Activated T-helper 1 cell treated with anti-CD3 and anti-CD28 coated beads, Interleukin-12 subunit alpha, Interleukin-12 subunit beta, Interleukin-2, Interleukin-4 antibody, amounts not matched to agents 30 ng/mL and 10 ng/mL and 1 ng/mL, durations not matched to agents 14 hours and 24 hours and 36 hours (primary cell): Measurements from ENCODE around the gene BRD9. TPM values are rescaled to one million over a fixed set of nuclear protein-coding genes. Genes with fewer than 3 reads are reported as not detected.
"Not testable (repeated sequence)": the region's sequence is repeated elsewhere in the genome, so short reads cannot be mapped to it uniquely, and the experiment has no call there.

Experiments used
- DNase-seq: peaks from one replicate; pipeline ENCODE4 v3.0.0; 2021; ENCODE audit warnings: low spot score
- H3K27ac Mint-ChIP-seq: one replicate; pipeline ENCODE4 v1.8.0; 2021; ENCODE audit warnings: mild to moderate bottlenecking, mixed read lengths
- H3K27me3 Mint-ChIP-seq: one replicate; pipeline ENCODE4 v1.8.0; 2022; ENCODE audit warnings: mild to moderate bottlenecking, moderate library complexity, mixed read lengths; ENCODE audit not compliant: insufficient read depth
- H3K36me3 Mint-ChIP-seq: one replicate; pipeline ENCODE4 v1.8.0; 2021; ENCODE audit warnings: low read depth, mixed read lengths
- H3K4me1 Mint-ChIP-seq: one replicate; pipeline ENCODE4 v1.8.0; 2021; ENCODE audit warnings: low read depth, mixed read lengths
- H3K4me3 Mint-ChIP-seq: one replicate; pipeline ENCODE4 v1.8.0; 2021; ENCODE audit warnings: mild to moderate bottlenecking, moderate library complexity, mixed read lengths
- H3K9me3 Mint-ChIP-seq: one replicate; pipeline ENCODE4 v1.8.0; 2021; ENCODE audit warnings: mixed read lengths
- intact Hi-C: fragments of 100-400 bp; cut with micrococcal nuclease; formaldehyde crosslinking; loops from one replicate; pipeline ENCODE4 v1.15.1; 2024
- total RNA-seq: library from RNA; stranded (reverse); gene quantifications from 2 replicates; pipeline ENCODE4 v1.2.3, GENCODE V29; 2022

The BRD9 gene
- total RNA-seq, 1 donor from 2014 or later, result 77.8 TPM

DNA sequence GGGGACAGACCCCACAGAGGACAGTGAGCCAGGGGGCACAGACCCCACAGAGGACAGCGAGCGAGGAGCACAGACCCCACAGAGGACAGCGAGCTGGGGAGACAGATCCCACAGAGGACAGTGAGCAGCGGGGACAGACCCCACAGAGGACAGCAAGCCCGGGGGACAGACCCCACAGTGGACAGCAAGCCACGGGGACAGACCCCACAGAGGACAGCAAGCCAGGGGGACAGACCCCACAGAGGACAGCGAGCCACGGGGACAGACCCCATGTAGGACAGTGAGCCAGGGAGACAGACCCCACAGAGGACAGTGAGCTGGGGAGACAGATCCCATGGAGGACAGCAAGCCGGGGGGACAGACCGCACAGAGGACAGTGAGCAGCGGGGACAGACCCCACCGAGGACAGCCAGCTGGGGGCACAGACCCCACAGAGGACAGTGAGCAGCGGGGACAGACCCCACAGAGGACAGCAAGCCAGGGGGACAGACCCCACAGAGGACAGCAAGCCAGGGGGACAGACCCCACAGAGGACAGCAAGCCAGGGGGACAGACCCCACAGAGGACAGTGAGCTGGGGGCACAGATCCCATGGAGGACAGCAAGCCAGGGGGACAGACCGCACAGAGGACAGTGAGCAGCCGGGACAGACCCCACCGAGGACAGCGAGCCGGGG is 39.0 kb downstream of the BRD9 start:
- H3K27me3 Mint-ChIP-seq, DNase-seq, H3K4me1 Mint-ChIP-seq, H3K36me3 Mint-ChIP-seq, H3K27ac Mint-ChIP-seq, H3K4me3 Mint-ChIP-seq, intact Hi-C loops, H3K9me3 Mint-ChIP-seq: not testable (repeated sequence)

DNA sequence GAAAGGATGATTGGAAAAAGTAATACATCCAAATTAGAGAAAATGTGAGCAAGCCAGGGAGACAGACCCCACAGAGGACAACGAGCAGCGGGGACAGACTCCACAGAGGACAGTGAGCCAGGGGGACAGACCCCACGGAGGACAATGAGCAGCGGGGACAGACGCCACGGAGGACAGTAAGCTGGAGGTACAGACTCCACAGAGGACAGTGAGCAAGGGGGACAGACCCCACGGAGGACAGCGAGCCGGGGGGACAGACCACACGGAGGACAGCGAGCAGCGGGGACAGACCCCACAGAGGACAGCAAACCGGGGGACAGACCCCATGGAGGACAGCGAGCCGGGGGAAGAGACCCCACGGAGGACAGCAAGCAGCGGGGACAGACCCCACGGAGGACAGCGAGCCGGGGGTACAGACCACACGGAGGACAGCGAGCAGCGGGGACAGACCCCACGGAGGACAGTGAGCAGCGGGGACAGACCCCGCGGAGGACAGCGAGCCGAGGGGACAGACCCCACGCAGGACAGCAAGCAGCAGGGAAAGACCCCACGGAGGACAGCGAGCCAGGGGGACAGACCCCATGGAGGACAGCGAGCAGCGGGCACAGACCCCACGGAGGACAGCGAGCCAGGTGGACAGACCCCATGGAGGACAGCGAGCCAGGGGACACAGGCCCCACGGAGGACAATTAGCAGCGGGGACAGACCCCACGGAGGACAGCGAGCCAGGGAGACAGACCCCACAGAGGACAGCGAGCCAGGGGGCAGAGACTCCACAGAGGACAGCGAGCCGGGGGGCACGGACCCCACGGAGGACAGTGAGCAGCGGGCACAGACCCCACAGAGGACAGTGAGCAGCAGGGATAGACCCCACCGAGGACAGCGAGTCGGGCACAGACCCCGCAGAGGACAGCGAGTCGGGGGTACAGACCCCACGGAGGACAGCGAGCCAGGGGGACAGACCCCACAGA is 39.9 kb downstream of the BRD9 start:
- Mint-ChIP-seq H3K27ac (no peak overlapping the region), H3K4me3 (no peak overlapping the region), H3K4me1 (no peaks in the 10 kb centered on the region), H3K9me3 (no peaks in the 10 kb centered on the region), H3K27me3 (peaks cover 2% of the 10 kb centered on the region), H3K36me3 (no peaks in the 10 kb centered on the region)
- no peak for DNase-seq
- intact Hi-C loops, result no loop called here

- H3K36me3 Mint-ChIP-seq, result no peaks in the 10 kb centered on the region
- DNase-seq, result no peak
- peaks cover 2% of the 10 kb centered on the region for H3K27me3 Mint-ChIP-seq
- no peak overlapping the region for H3K27ac Mint-ChIP-seq
- H3K4me1 Mint-ChIP-seq, result no peaks in the 10 kb centered on the region
- intact Hi-C loops, result no loop called here
- no peaks in the 10 kb centered on the region for H3K9me3 Mint-ChIP-seq
- H3K4me3 Mint-ChIP-seq, result no peak overlapping the region
Measured at GRCh38 chr5:852018-852417, 40.6 kb downstream of the BRD9 start.

GRCh38 chr5:851553-851952 is 41.0 kb downstream of the BRD9 start:
- intact Hi-C loops, result no loop called here
- Mint-ChIP-seq H3K4me1 (no peaks in the 10 kb centered on the region), H3K9me3 (no peaks in the 10 kb centered on the region), H3K27me3 (peaks cover 2% of the 10 kb centered on the region), H3K36me3 (no peaks in the 10 kb centered on the region), H3K27ac (no peak overlapping the region), H3K4me3 (no peak overlapping the region)
- DNase-seq, result no peak

DNA sequence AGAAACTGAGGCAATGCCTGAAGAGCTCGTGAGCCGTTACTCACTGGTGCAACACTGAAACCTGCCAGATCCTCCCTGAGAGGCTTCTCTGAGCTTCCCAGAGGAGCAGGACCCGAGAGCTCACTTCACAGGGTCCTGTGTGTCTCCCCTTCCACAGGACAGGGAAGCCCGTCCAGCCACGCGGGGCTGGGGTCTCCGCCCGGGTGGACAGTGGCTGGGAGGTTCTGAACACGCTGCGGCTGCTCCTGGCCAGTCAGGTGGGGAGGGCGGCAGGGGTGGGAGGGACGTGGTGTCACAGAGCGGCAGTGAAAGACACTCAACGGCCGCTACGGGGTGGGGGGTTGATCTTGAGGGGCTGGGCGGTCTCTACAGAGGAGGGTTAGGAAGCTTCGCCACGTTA is 41.5 kb downstream of the BRD9 start:
- no peak for DNase-seq
- Mint-ChIP-seq H3K27me3 (peaks cover 2% of the 10 kb centered on the region), H3K36me3 (no peaks in the 10 kb centered on the region), H3K4me1 (no peaks in the 10 kb centered on the region), H3K27ac (no peak overlapping the region), H3K4me3 (no peak overlapping the region), H3K9me3 (no peaks in the 10 kb centered on the region)
- intact Hi-C loops, result no loop called here

GRCh38 chr5:850511-851006 is 42.0 kb downstream of the BRD9 start, which contains the start of gene ZDHHC11:
Gene ZDHHC11 (minus strand): TSS chr5:850986. CDS start chr5:850602, 384 bp downstream.
- H3K36me3 Mint-ChIP-seq, result no peaks in the 10 kb centered on the region
- H3K4me1 Mint-ChIP-seq, result no peaks in the 10 kb centered on the region
- no peaks in the 10 kb centered on the region for H3K9me3 Mint-ChIP-seq
- H3K4me3 Mint-ChIP-seq, result no peak within 1 kb of the TSS
- intact Hi-C loops, result no loop called here
- H3K27me3 Mint-ChIP-seq, result peaks cover 2% of the 10 kb centered on the region
- no peak for DNase-seq
- H3K27ac Mint-ChIP-seq, result no peak within 1 kb of the TSS

DNA sequence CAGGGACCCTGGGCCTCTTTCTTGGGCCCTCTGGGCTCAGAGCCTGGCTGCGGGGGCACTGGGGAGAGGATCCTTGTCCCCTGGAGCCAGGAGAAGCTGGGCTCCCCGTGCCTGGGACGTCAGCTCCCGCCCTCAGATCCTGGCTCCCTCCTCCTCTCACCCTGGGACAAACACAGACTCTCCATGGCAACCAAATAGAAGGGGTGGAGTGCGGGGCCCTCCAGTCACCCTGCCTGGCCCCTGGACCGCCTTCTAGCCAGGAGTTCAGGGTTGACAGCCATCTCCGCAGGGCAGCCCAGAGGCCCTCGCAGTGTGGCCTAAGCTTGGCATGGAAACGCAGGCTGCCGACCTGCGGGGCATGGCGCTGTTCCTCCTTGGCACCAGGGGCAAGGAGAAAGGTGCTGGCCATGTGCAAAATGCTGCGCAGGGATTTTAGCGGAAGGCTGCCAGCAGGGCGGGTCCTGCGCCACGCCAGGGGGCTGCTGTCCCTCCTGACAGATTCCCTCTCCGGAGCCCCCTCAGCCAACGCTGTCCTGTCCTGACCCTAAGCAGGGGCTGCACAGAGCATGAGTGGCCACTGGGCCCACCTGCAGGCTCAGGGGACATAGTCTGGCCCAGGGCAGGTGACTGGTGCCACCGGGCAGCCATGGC is 42.8 kb downstream of the BRD9 start:
- no peak for DNase-seq
- Mint-ChIP-seq H3K4me3 (no peak overlapping the region), H3K4me1 (no peaks in the 10 kb centered on the region), H3K27ac (no peak overlapping the region), H3K27me3 (peaks cover 3% of the 10 kb centered on the region), H3K9me3 (no peaks in the 10 kb centered on the region), H3K36me3 (no peaks in the 10 kb centered on the region)
- intact Hi-C loops, result loop anchor here (5.0 kb wide), 1 partner anchor 92 kb away; no protein-coding TSS in a partner anchor

DNA sequence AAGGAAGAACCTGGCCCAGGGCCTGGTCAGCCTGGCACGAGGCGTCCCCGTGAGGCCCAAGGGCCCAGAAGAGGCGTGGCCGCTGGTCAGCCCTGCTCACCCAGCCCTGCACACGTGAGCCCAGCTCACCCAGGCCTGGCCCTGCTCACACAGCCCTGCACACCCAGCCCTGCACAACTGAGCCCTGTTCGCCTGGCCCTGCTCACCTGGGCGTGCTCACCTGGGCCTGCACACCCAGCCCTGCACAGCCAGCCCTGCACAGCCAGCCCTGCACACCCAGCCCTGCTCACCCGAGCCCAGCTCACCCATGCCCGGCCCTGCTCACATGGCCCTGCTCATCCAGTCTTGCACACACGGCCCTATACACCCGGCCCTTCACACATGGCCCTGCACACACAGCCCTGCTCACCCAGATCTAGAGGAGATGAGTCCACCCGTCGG is 43.9 kb downstream of the BRD9 start:
- DNase-seq, result no peak
- no peak overlapping the region for H3K27ac Mint-ChIP-seq
- H3K36me3 Mint-ChIP-seq, result no peaks in the 10 kb centered on the region
- H3K4me3 Mint-ChIP-seq, result no peak overlapping the region
- peaks cover 3% of the 10 kb centered on the region for H3K27me3 Mint-ChIP-seq
- intact Hi-C loops, result loop anchor here (5.0 kb wide), 1 partner anchor 91 kb away; no protein-coding TSS in a partner anchor
- H3K4me1 Mint-ChIP-seq, result no peaks in the 10 kb centered on the region
- no peaks in the 10 kb centered on the region for H3K9me3 Mint-ChIP-seq

GRCh38 chr5:847736-848135 is 44.9 kb downstream of the BRD9 start:
- not testable (repeated sequence) for H3K36me3 Mint-ChIP-seq, H3K27ac Mint-ChIP-seq, H3K9me3 Mint-ChIP-seq, H3K27me3 Mint-ChIP-seq, H3K4me3 Mint-ChIP-seq, DNase-seq, H3K4me1 Mint-ChIP-seq
- intact Hi-C loops, result loop anchor here (5.0 kb wide), 1 partner anchor 90 kb away; no protein-coding TSS in a partner anchor

GRCh38 chr5:847212-847611 is 45.4 kb downstream of the BRD9 start:
- H3K9me3 Mint-ChIP-seq, H3K4me1 Mint-ChIP-seq, H3K36me3 Mint-ChIP-seq, DNase-seq, H3K27me3 Mint-ChIP-seq, H3K27ac Mint-ChIP-seq, H3K4me3 Mint-ChIP-seq: not testable (repeated sequence)
- intact Hi-C loops, result loop anchor here (5.0 kb wide), 1 partner anchor 90 kb away; no protein-coding TSS in a partner anchor

GRCh38 chr5:846602-847091 is 46.0 kb downstream of the BRD9 start:
- not testable (repeated sequence) for H3K4me1 Mint-ChIP-seq, H3K36me3 Mint-ChIP-seq, H3K9me3 Mint-ChIP-seq, H3K4me3 Mint-ChIP-seq, H3K27ac Mint-ChIP-seq, H3K27me3 Mint-ChIP-seq
- DNase-seq, result peak; percentile 13
- intact Hi-C loops, result loop anchor here (5.0 kb wide), 1 partner anchor 89 kb away; no protein-coding TSS in a partner anchor
